ENCODE results near the gene EIF4G2.

DNA sequence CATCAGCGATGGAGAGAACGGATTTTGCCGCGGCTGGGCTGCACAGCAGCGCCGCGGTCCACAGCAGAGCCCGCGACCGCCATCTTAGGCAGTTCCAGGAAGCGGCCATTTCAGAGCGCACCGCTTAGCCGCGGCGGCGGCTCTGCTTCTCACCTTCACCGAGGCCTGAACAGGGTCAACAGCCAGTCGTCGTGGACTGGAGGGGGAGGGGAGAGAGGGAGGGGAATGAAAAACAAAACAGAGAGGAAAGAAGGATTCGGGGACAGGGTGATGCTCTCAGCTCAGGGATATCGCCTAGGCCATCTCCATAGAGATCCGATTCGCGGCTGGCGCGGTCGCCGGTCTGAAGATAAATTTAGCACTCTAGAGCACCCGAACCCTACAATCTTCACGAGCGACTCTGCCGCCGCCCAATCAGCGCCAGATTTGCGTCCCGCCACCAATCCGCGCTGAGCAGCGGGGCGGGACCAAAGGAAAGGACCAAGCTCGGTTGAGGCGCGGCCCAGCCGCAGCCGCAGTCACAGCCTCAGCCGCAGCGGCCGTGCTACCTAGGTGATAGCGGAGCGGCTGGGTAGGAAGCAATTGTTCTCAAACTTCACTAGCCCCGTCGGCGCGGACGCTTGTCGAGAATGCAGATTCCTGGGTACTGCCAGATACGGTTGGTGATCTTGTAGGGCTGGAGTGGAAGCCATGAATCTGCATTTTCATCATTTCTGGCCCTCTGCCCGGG is 49.1 kb upstream of the EIF4G2 start, which contains the start of gene ZBED5:
- TF ChIP-seq, protein P1, sequence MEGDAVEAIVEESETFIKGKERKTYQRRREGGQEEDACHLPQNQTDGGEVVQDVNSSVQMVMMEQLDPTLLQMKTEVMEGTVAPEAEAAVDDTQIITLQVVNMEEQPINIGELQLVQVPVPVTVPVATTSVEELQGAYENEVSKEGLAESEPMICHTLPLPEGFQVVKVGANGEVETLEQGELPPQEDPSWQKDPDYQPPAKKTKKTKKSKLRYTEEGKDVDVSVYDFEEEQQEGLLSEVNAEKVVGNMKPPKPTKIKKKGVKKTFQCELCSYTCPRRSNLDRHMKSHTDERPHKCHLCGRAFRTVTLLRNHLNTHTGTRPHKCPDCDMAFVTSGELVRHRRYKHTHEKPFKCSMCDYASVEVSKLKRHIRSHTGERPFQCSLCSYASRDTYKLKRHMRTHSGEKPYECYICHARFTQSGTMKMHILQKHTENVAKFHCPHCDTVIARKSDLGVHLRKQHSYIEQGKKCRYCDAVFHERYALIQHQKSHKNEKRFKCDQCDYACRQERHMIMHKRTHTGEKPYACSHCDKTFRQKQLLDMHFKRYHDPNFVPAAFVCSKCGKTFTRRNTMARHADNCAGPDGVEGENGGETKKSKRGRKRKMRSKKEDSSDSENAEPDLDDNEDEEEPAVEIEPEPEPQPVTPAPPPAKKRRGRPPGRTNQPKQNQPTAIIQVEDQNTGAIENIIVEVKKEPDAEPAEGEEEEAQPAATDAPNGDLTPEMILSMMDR (conservative IDR thresholded peaks at IDR 0.05; ENCODE audit: low read depth, low read length): no peak; the same call in 1 of the 2 replicates
- TF ChIP-seq EZH2phosphoT487 (IDR thresholded peaks at IDR 0.05; ENCODE audit: borderline replicate concordance, low read length): no peak

All from PC-3 (cell line).